GM18499 (cell line): Measurements from ENCODE around the gene NUP133.
"Not testable (repeated sequence)": the region's sequence is repeated elsewhere in the genome, so short reads cannot be mapped to it uniquely, and the experiment has no call there.

ENCODE experiments used
- ATAC-seq: cut with Tn5 transposase; IDR thresholded peaks from one replicate; pipeline ENCODE4 v1.9.1; 2021; ENCODE audit warnings: moderate number of reproducible peaks; ENCODE audit not compliant: insufficient read depth, unreplicated experiment

The NUP133 gene

DNA sequence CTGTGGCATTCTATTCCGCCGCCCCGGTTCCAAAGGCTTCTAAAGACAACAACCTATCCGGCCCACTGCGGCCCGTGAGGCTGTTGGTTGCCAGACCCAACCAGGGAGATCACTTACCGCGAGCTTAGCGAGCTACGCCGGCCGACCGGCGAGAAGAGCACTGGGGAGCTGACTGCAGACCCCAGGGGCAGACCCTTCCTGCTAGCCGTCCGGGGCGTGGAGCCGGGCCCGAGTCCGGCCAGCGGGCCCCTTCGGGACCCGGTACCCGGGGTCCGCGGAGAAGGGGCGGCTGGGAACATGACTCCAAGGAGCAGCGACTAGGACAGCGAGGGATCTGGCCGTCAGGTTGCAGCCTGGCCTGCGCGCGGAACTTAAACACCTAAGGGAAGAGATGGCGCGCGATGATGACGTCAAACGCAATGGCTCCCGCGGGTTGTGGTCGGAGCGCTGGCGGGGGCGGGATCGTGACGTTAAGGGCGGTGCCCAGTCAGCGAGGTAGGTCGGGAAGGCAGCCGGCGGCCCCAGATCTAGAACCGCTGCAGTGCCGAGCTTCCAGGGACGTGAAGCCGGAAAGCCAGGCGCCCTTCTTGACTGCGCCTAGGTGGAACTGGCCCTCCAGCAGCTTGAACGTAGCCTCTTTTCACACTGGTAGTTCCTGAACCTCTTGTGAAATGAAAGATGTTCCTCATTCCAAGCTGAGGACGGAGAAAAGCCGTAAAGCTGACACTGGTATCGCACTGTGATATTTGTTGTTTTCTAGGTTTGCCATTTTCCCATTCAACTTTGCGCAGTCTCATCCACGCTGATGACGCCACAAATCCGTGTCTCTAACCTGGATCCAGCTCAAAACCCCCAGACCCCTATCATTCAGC, at the start of gene NUP133:
Gene NUP133 (minus strand): TSS at position 391 of the 872 bp plus-strand sequence. CDS start 92 bp downstream, at position 299.
- peak; percentile 60 for ATAC-seq

DNA sequence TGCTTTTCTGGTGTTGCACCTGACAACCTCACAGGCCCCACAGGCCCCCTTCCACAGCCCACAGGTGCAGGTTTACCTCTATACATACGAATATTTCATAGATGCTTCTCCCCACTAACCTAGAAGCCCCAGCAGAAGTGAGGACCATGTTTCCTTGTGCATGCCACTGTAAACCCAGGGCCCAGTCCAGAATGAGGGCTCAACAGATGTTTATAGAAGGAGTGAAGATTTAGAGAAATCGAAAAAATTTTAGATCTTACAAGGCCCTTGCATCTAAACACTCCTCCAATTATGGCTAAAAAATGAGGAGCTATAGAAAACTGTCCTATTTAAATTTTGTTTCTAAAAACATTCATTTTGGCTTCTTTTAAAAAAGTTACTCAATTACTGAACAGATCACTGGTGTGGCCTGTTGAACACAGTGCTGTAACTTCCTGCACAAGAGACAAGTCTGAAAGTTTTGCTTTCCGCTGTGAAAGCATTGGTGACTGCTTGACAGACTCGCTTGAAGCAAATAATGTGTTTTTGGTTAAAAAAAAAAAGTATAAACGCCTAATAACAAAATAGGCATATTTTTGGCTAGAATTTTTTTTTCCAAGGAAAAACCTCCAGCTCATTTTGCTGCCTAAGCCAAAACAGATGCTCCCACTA, 49.2 kb upstream of the NUP133 start:
- no peak for ATAC-seq

DNA sequence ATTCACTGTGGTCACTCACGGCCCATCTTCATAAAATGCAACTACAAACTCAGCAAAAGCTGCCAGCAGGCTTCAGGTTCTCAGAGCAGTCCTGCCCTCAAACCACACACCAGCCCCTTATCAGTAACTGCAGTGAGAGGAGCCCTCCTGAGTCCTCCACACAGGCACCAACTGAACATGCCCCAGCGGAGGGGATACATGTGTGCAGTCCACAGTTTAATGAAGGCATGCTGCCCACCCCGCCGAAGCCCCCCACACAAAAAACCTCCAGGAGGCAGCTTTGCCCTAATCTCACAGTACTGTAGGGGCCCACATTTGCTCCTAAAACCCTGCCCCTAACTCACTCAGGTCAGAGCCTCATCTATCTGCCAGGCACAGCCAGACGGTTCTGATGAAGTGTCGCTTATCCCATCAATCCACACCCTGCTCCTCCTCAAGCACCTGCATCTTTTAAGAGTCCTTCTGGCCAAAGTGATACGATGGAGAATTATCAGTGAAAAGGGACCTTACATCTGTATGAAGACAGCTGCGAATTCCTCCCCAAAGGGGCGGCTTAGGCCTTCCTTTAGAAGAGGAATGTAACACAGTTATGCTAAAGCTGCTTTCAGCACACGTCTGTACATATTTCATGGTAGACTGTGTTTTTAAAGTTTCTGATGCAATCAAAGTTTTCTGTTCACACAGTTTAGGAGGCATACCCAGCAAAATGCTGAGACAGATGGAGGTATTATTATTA, 46.9 kb upstream of the NUP133 start:
- no peak for ATAC-seq

DNA sequence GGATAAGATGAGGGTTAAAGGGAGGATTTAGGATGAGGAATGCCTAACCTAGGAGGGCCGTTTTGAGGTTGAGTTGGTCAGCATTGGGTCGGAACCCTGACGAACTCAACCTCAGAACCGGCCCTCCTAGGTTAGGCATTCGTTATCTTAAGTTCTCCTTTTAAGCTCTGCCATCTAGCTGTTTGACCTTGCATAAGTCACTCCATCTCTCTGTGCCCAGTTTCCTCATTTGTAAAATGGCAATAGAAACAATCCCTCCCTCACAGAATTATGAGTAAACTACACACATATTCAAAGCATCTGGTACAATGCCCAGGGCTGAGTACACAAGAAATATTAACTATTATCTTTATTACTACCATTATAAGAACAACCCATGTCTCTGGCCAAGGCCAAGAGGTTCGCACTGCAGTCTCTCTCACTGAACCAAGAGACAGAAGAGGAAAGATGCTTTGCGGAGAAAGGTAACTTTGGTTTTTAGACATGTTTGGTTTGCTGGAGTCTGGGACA, 45.5 kb upstream of the NUP133 start:
- no peak for ATAC-seq

DNA sequence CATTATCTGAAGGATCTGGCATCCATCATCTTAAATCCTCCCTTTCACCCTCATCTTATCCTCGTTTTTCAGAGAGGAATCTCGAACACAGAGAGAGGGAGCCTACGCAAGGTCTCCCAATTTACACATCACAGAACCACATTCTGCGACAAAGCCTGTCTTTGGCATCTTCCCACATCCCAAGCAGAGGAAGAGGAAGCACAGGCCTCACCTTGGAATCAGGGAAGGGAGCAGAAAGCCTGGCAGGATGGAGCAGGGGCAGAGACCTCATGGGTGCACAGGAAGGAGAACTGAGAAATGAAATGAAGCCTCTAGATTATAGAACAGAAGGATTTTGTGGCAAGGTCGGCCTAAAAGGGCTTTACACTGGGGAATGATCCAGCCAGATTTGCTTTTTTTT, 44.6 kb upstream of the NUP133 start:
- ATAC-seq, result no peak

DNA sequence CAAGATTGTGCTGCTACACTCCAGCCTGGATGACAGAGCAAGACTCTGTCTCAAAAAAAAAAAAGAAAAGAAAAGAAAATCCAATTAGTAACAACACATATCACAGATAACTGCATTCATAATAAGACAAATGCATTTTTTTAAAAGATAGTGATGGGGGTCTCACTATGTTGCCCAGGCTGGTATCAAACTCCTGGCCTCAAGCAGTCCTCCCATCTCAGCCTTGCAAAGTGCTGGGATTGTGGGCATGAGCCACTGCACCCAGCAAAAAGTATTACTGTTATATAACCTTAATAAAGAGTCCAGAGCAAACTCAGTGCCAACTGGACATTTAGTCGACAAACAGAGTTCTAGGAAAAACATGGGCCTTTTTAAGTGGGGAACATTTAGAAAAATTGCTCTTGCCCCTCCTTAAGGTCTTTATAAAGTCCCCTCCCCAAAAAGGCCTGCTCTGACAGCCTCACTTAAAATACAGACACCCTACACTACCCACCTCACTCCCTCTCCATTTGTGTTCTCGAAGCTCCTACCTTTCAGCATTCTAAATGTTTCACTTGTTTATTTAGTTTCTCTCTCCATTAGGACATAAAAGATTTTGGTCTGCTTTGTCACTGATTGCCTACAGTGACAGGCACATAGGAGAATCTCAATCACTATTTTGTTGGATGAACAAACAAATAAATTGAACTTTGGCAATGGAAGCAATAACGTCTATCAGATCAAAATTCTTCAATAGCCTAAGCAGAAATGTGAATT, 42.8 kb upstream of the NUP133 start:
- no peak for ATAC-seq

DNA sequence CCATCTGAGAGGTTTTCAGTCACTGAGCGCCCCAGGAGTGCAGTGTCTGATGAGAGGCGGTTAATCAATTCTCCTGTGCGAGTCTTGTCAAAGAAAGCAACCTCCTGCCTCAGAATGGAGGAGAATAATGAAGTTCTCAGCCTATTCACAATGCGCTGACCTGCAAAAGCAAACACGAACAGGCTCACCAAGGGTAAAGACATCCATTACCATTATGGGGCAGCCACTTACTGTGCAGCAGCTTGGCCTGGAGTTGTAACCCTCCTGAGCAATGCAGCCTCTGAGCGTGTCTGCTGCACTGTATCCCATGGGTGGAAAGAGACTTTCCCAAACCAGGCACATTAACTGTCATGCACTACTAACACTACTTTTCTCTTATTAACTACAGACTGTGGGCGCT, 39.4 kb upstream of the NUP133 start:
- ATAC-seq, result no peak

DNA sequence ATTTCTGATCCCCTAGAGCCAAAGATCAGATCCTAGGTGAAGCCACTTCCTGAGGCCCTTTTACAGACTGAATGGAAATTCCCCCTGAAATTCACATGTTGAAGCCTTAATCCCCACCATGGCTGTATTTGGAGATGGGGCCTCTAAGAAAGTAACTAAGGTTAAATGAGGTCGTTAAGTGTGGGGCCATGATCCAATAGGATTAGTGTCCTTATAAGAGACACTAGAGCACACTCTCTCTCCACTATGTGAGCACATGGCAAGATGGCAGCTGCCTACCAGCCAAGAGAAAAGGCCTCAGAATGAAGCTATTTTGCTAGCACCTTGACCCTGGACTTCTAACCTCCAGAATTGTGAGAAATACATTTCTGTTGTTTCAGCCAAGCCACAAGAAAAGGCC, 36.4 kb upstream of the NUP133 start:
- no peak for ATAC-seq

DNA sequence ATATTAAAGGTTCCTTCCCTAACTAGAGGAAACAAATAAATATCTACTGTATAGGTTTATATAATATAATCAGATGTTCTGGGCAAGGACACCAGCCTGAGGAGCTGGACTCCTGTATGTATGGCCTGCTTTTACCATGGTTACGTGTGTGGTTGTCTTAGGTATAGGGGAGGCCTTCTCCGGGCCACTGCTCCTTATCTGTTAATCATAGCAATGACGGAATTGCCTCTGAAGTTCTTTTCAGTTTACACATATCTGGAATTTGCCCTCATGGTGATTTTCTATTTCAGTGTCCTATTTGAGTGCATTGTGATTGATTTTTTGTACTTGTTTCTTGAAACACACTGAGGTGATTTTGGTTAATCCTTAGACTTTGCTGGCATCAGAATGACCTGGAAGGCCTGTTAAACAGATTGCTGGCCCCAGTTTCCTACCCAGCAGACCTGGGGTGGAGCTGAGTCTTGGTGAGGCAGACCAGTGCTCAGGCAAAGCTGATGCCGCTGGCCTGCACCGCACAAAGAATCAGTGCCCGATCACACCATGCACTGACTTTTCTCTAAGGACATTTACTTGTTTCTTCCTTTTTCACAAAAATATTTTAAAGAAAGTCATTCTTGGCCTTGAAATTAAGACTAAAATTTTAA, 31.8 kb upstream of the NUP133 start:
- no peak for ATAC-seq

DNA sequence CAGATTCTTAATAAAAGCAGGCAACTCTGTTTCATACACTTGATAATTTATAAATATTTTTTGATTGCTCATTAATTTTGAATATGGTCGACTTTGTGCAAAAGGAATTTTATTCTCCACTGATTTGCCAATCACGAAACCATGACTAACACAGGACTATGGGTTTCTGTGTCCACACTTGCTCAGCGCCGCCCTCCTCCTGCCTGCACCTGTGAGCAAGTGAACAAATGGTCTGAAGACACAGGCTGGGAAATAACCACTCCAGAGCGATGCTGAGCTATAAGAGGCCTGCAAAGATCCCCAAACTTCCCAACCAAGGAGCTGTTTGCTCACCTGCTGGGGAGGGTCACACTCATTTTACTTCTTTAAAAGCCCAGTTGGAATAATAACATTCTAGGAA, 30.8 kb upstream of the NUP133 start:
- no peak for ATAC-seq

DNA sequence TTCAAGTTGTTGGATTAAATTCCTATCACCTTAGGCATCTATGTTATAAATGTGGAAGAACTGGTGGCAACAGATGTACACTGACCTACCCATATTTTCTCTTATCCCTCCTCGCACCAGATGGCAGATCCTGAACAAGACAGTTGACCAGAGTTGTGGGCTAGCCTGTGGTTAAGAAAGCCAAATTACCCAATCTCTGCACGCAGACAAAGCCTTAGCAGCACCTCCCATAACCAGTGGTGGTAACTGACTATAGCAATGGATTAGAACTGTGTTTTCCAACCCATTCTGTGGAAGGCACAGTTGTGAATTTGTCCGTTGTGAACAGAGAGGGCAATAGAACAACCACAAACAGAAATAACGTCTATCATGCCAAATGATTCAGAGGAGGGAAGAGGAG, 29.8 kb upstream of the NUP133 start:
- no peak for ATAC-seq

DNA sequence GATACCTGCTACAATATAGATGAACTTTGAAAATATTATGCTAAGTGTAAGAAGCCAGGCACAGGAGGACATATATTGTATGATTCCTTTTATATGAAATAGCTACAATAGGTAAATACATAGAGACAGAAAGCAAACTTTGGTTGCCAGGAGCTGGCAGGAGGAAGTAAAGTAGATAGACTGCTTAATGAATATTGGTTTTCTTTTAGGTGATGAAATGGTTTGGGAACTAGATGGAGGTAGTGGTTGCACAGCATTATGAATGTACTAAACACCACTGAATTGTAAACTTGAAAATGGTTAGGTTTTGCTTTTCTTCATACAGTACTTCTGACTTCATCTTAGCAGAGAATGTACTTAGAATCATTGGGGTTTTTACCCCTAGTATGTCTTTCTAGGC, 28.8 kb upstream of the NUP133 start:
- ATAC-seq, result no peak

DNA sequence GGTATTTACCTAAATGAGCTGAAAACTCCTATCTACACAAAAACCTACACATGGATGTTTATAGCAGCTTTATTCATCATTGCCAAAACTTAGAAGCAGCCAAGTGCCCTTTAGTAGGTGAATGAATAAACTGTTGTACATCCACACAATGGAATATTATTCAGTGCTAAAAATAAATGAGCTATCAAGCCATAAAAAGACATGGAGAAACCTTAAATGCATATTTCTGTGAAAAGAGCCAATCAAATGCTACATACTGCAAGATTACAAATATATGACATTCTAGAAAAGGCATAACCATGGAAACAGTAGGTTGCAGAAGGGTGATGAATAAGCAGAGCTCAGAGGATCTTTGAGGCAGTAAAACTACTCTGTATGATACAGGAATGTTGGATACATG, 27.1 kb upstream of the NUP133 start:
- ATAC-seq, result no peak

DNA sequence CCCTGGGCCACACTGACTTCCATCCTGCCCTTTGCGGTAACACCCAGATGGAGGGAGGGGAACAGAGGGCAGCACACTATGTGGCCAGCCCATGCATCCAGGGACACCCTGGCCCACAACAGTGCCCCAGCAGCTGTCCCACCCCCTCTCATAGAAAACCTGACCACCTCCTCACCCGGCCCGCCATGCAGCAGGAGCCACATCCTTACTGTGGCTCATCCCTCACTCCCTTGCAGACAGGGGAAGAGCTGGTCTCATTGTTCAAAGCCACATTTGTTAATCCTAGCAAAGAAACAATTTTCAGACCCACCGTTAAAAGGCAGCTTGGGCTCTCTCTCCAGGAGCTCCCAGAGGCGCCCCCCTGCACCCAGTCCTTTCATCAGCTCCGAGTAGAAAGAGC, 23.2 kb upstream of the NUP133 start:
- no peak for ATAC-seq

DNA sequence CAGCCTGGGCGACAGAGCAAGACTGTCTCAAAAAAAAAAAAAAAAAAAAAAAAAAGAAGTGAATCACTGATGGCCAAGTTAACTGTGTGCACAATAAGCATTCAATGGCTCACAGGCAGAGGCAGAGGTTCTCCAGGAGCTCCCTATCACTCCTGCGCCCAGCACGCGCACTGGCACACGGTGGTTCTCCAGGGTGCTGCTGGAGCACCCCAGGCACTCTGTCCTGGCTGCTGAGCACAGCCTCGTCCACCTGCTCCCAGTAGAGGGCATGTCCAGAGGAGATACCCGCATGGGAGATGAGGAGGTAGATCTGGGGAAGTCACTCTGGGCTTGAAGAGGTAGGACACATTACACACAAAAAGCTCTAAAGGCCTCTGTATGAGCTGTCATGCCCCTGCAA, 21.5 kb upstream of the NUP133 start:
- no peak for ATAC-seq

DNA sequence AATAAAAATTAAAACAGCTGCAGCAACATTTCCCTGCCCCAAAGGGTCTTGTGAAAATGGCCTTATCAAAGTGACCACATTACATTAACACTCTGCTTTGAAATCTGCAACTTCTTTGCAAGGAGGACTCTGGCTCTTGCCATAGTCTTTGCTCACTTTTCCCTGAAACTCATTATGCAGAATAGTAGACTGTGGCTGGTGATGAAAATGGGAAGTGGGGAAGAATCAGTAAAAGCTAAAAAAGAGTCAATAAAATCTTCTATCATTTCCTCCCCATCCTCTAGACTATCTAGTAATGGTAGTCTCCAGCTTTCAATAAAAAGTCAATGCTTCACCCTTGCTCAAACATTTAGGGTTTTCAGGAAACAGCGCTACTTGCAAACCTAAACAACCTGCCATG, 18.6 kb upstream of the NUP133 start:
- no peak for ATAC-seq

DNA sequence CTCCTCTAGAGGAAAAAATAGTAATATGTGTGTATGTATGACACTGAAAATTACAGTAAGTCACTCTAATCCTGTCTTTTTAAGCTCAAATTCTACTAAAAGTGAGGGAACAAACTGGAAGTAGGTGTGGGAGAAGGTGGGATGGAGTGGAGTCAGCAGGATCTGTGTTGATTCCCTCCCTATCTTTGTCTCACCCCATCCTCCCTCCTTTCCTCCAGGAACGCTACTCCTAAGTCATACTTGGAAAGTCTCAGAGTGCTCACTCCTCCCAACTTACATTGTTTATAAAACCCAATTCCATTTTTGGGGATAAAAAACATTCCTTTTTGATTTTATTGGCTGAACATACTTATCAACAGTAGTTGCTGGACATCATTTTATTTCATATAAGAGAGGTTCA, 14.9 kb upstream of the NUP133 start:
- ATAC-seq, result no peak

DNA sequence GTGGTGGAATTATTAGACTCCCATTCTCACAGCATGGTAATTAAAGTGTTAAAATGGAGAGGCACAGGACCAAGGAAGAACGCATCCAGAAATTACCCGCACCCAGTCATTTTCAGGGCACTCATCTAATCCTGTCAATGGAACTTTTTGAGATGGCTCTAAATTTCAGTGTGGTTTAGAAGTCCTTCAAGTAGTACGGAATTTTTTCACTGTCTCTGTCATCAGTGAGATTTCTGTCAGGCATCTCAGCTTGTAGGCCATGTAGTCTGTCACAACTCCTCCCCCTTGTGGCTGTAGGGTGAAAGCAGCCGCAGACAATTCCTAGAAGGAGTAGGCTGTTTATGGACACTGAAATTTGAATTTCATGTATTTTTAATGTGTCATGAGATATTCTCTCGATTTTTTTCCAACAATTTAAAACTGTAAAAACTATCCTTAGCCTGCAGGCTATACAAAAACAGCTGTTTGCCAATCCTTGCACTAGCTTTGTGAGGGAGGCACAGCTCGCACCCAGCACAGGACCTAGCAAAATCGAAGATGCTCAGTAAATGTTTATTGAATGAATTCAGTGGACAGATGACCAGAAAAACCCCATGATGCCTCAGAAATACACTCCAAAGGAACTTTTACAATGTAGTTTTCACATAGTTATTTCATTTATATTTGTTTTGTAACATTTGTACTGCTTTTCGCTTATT, 6.6 kb upstream of the NUP133 start:
- ATAC-seq, result no peak

DNA sequence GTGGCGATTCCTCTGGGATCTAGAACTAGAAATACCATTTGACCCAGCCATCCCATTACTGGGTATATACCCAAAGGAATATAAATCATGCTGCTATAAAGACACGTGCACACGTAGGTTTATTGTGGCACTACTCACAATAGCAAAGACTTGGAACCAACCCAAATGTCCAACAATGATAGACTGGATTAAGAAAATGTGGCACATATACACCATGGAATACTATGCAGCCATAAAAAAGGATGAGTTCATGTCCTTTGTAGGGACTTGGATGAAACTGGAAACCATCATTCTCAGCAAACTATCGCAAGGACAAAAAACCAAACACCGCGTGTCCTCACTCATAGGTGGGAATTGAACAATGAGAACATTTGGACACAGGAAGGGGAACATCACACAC, 3.5 kb upstream of the NUP133 start:
- ATAC-seq, result not testable (repeated sequence)
